ENCODE results near the gene DYNLT3.

Gene DYNLT3

GRCh38 chrX:37846934-37847732 lies at the start of gene DYNLT3:
Gene DYNLT3, minus strand, starts transcription at chrX:37847571. Its CDS starts 61 bp downstream, at chrX:37847510.
- peak; percentile 42 to 65 for DNase-seq (ENCODE audit: low read depth in 1 of 2, low spot score in 1 of 2)

GRCh38 chrX:37896511-37896890 lies 49.1 kb upstream of the DYNLT3 start:
- DNase-seq (ENCODE audit: low read depth in 1 of 2, low spot score in 1 of 2) = no peak

GRCh38 chrX:37895795-37896510 lies 48.6 kb upstream of the DYNLT3 start:
- DNase-seq (ENCODE audit: low read depth in 1 of 2, low spot score in 1 of 2) = no peak

GRCh38 chrX:37894725-37895124 lies 47.4 kb upstream of the DYNLT3 start:
- DNase-seq (ENCODE audit: low read depth in 1 of 2, low spot score in 1 of 2) = no peak

GRCh38 chrX:37888010-37888409 lies 40.6 kb upstream of the DYNLT3 start:
- no peak for DNase-seq (ENCODE audit: low read depth in 1 of 2, low spot score in 1 of 2)

GRCh38 chrX:37887347-37887746 lies 40.0 kb upstream of the DYNLT3 start:
- DNase-seq (ENCODE audit: low read depth in 1 of 2, low spot score in 1 of 2) = no peak

DNA sequence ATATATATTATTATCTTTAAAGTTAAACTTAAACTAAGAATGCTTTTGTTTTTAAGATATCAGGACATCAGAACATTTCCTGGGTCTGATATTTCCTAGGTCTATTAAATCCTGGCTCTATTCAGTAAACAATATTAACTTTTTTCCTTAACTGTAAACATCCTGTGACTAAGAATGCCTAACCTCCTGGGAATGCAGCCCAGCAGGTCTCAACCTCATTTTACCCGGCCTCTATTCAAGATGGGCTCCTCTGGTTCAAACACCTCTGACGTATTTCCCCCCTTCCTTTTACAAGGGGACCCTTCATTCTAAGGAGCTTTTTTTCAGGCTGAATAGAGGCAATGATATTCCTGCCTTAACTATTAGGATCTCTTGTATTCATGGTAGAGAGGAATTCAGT lies 35.8 kb upstream of the DYNLT3 start:
- no peak for DNase-seq (ENCODE audit: low read depth in 1 of 2, low spot score in 1 of 2)

DNA sequence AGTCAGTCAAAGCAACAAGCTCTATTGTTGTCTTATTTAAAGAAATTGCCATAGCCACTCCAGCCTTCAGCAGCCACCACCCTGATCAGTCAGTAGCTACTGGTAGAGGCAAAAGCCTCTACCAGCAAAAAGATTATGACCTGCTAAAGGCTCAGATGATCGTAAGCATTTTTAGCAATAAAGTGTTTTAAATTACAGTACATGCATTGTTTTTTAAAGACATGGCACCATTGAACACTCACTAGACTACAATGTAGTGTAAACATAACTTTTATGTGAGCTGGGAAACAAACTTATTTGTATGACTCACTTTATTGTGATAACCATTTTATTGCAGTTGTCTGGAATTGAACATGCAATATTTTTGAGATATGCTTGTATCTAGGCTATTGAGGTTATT lies 32.3 kb upstream of the DYNLT3 start:
- no peak for DNase-seq (ENCODE audit: low read depth in 1 of 2, low spot score in 1 of 2)

DNA sequence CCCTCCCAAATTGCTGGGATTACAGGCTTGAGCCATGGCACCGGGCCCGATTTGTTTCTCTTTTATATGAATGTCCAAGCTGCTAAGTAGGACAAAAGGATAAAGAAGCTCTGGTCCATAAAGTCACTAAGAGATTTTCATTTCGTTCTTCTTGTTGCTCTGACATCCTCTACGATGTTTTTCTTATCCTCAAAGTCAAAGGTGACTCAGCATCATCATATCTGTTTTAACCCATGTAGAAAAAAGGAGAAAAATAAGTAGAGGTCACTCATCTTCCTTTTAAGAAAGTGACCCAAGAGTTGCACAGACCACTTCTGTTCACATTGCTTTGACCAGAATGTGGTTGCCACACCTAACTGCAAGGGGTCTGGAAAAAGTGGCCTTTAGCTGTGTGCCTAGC lies 29.3 kb upstream of the DYNLT3 start:
- no peak for DNase-seq (ENCODE audit: low read depth in 1 of 2, low spot score in 1 of 2)

- no peak for DNase-seq (ENCODE audit: low read depth in 1 of 2, low spot score in 1 of 2)
Observed at GRCh38 chrX:37875675-37876074, 28.3 kb upstream of the DYNLT3 start.

DNA sequence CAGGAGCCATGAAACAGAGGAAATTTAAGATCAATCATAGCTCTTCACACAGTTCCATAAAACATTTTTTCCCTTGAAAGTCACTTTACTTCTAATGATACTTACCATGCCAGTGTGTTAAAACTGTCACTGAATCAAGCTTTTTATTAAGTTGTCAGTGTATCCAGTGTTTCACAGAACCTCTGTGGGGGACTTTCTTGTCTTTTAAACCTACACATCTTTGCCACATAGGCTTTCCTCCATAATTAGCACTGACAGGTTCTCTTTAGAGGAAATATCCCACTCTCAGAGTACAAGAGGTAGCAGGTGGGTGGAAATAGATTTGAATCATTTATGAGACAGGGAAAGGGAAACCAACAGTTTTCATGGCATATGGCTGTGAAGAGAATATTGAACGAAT lies 25.8 kb upstream of the DYNLT3 start:
- no peak for DNase-seq (ENCODE audit: low read depth in 1 of 2, low spot score in 1 of 2)

DNA sequence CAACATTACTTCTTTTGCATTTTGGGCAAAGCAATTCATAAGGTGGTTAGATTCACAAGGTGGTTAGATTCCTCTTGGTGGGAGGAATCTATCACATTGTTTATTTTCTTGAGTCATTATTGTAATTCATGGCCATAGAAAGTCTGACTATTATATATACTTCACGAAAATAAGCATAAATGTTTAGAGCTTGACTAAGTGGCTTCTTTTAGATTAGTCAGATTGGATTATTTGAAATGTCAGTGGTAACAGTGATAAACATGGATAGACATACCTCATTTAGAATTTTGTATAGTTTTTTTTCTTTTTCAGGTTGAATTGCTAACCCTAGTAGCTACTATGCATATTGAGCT lies 24.9 kb upstream of the DYNLT3 start:
- DNase-seq (ENCODE audit: low read depth in 1 of 2, low spot score in 1 of 2) = no peak

- no peak for DNase-seq (ENCODE audit: low read depth in 1 of 2, low spot score in 1 of 2)
Observed at GRCh38 chrX:37871626-37872302, 24.4 kb upstream of the DYNLT3 start.

DNA sequence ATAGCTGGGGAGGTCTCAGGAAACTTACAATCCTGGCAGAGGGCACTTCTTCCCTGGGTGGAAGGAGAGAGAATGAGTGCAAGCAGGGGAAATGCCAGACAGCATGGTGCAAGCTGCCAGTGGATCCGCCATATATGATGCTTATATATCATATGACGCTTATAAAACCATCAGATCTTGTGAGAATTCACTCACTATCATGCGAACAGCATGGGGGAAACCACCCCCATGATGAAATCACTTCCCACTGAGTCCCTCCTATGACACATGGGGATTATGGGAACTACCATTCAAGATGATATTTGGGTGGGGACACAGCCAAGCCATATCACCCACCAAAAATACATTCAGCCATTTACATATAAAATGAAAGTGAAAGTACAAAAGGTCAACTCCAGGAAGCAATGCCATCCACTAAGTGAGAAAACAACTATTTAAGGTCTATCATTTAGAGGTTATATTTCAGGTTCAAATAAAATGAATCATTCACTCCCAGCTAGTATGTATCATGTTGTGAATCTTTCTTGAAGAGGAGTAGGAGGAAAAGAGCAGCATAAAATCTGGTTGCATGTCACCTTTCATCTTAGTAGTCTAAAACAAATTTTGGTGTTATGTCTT lies 20.3 kb upstream of the DYNLT3 start:
- DNase-seq (ENCODE audit: low read depth in 1 of 2, low spot score in 1 of 2) = no peak

DNA sequence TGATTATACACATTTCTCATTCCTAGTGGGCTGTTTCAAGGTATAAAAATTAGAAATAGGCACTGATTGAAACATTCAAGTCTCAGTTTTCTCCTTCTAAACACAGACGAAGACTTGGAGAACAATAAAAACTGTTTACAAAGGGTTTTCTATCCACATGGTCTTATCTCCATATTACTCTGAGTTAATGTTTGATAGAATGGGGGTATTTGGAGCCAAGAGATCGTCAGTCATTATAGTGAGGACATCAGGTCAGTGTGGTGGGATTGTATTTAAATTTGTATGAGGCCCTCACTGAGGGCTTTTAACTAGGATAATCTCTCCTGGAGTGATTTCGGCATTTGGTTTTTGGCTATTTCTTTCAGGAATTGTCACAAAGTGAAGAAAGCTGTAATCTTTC lies 16.4 kb upstream of the DYNLT3 start:
- DNase-seq (ENCODE audit: low read depth in 1 of 2, low spot score in 1 of 2) = no peak

DNA sequence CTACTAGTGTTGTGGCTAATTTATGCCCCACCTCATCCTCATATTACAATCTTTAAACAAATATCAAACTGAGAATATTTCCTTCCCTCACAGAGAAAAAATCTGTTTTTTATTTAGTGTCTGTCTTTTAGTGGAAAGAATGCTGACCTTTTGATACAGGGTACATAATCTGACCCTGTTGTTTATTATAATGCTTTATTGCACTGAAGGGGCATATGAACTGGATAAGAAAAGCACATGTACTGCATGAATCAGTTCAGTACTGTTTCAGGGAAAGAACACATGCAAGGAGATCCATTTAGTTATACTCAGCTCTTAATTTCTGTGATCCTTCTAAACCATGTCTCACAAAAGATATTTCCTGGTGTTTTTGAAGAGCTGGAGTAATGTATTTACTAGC lies 15.5 kb upstream of the DYNLT3 start:
- DNase-seq (ENCODE audit: low read depth in 1 of 2, low spot score in 1 of 2) = no peak

DNA sequence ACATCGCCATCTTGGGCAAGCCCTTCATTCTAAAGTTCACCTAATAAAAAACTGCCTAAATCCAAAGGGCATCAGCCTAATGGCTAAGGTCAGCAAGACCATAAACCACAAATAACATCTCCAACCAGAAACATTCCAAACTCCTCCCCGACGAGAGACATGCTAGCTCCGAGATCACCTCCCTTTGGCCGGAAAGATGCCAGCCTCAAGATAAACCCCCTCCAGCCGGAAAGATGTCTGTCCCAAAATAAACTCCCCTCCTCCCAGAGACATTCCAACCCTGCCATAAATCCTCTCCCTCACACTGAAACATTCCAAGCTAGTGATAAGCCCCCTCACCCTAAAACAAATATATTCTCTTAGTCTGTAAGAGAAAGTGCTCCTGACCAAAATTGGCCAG lies 13.3 kb upstream of the DYNLT3 start:
- no peak for DNase-seq (ENCODE audit: low read depth in 1 of 2, low spot score in 1 of 2)

DNA sequence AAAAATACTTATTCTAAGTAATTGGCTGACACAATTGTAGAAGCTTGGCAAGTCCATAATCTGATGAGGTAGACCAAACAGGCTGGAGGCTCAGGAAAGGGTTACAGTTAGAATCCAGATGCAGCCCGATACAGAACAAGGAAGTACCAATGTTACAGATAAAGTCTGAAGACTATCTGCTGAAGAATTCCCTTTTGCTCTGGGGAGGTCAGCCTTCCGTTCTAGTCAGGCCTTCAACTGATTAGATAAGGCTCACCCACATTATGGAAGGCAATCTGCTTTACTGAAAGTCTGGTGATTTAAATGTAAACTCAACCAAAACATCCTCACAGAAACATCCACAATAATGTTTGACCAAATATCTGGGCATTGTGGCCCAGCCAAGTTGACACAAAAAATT lies 7.4 kb upstream of the DYNLT3 start:
- no peak for DNase-seq (ENCODE audit: low read depth in 1 of 2, low spot score in 1 of 2)

GRCh38 chrX:37854148-37854547 lies 6.8 kb upstream of the DYNLT3 start:
- DNase-seq (ENCODE audit: low read depth in 1 of 2, low spot score in 1 of 2) = no peak

DNA sequence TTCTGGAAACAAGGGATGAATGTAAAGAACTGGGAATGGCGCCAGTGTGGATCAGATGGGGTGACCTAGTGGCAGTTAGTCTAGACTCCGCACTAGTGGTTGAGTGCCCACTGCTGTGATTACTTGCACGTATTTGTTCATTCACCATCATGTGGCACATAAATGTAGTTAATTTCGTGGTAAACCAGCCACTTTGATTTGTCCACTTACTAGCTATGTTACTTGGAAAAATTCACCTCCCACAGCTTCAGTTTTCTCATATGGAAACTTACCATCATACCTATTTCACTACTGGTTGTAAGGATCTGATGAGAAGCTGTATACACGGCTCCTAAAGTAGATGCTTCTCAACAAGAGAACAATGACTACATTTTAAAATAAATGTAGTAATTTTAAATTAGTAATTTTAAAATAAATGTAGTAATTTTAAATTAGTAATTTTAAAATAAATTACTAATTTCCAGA lies 394 bp upstream of the DYNLT3 start:
- DNase-seq (ENCODE audit: low read depth in 1 of 2, low spot score in 1 of 2) = no peak

GRCh38 chrX:37846558-37846933 lies 825 bp downstream of the DYNLT3 start:
- no peak for DNase-seq (ENCODE audit: low read depth in 1 of 2, low spot score in 1 of 2)

GRCh38 chrX:37846141-37846540 lies 1.2 kb downstream of the DYNLT3 start:
- no peak for DNase-seq (ENCODE audit: low read depth in 1 of 2, low spot score in 1 of 2)

Data from activated T-helper 1 cell treated with anti-CD3 and anti-CD28 coated beads, Interleukin-2, amount 50 U/mL, for 16 hours (primary cell).